Bronchus fibroblast of lung (primary cell): Measurements from ENCODE around the gene NNAT. TPM values are rescaled to one million over a fixed set of nuclear protein-coding genes. Genes with fewer than 3 reads are reported as not detected.

Experiments used
- total RNA-seq: library from RNA; depleted of rRNA; stranded (reverse); fragments of >200 nt; gene quantifications from 2 replicates; pipeline ENCODE4 v1.2.3, GENCODE V29; 2015

Gene NNAT
- total RNA-seq = 32.0 and 41.7 TPM in 2 replicates

GRCh38 chr20:37521061-37521771 lies at the start of gene NNAT:
Gene NNAT (plus strand): TSS chr20:37521250. CDS start chr20:37521332, 82 bp downstream.

DNA sequence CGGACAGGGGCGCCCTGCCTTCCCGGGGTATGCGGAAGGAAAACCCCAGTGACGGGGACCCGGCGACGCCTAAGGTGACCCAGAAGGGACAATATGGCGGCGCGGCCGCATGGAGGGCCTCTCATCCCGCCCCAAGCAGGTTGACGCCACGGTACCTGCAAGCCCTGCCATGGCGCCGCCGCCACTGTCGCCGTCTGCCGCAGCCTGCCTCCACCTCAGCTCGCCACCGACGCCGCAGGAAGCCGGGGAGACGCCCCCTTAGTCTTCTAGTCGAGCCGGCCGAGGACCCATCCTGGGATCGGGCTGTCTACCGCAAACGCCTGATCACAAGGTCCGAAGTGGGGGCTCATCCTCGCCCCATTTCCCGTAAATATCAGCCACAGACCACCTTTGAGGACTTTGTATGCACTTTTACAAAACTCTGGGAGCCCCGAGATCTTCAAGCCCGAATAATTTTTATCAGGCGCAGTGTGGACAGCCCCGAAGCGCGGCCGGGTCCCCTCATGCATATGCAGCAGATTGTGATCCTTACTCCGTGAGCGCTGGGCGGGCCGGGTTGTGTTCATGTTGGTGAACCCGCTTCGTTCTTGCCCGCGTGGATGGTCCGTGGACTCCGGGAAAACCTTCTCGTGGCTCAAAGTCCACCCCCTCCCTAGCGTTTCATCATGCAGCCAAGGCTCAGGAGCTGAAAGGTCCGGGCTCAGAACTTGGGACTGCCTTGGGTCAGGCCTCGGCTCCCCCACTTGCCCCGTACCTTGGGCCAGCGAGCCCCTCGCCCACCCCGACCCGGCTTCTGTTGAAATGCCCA lies 6.8 kb downstream of the NNAT start, which contains the start of gene BLCAP:
Gene BLCAP, minus strand, starts transcription at position 239 of the 808 bp plus-strand sequence. CDS start 8,702 bp downstream, outside the sequence.

Other genes starting within 250 kb of the NNAT start
- gene MANBAL, start 231.6 kb upstream of the NNAT start, total RNA-seq = 24.5 and 32.6 TPM in 2 replicates
- gene SRC, start 175.1 kb upstream of the NNAT start, total RNA-seq = 10.0 and 10.9 TPM in 2 replicates
- 22.2 and 23.2 TPM in 2 replicates for gene BLCAP, start 6.6 kb downstream of the NNAT start, total RNA-seq
- gene CTNNBL1, start 172.8 kb downstream of the NNAT start, total RNA-seq = 26.1 and 33.7 TPM in 2 replicates